ENCODE measurements around the gene KRTAP5-8. TPM values are rescaled to one million over a fixed set of nuclear protein-coding genes. Genes with fewer than 3 reads are reported as not detected.
A peak's percentile ranks its signal among the peaks of the same experiment; 100 is the strongest.
"Not testable (repeated sequence)": the region's sequence is repeated elsewhere in the genome, so short reads cannot be mapped to it uniquely, and the experiment has no call there.

KRTAP5-8 gene
- total RNA-seq, 2 donors from 2014 or later, result not detected

DNA sequence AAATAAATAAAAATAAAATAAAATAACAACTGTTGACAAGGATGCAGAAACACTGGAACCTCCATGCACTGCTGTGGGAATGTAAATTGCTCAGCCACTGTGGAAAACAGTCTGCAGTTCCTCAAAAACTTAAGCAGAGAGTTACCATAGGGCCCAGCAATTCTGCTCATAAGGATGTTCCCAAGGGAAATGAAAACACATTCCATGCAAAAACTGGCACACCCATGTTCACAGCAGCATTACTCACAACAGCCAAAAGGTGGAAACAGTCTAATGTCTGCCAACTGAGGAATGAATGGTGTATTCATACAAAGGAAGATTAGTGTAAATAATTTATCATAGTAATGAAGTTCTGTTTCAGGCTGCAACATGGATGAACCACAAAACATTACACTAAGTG is 24.3 kb downstream of the KRTAP5-8 start:
- H3K4me1 Mint-ChIP-seq (ENCODE audit: low read depth), result peaks cover 4% of the 10 kb centered on the region
- H3K4me3 Mint-ChIP-seq, result no peak overlapping the region
- DNase-seq, result no peak
- H3K9me3 Mint-ChIP-seq, result no peaks in the 10 kb centered on the region
- H3K27ac Mint-ChIP-seq, result no peak overlapping the region
- no peak for ATAC-seq (replicated peaks in 1 of 2)
- peaks cover 57% of the 10 kb centered on the region for H3K27me3 Mint-ChIP-seq (ENCODE audit: low read depth)
- H3K36me3 Mint-ChIP-seq (ENCODE audit: insufficient read depth in 2 of 2), result no peaks in the 10 kb centered on the region

DNA sequence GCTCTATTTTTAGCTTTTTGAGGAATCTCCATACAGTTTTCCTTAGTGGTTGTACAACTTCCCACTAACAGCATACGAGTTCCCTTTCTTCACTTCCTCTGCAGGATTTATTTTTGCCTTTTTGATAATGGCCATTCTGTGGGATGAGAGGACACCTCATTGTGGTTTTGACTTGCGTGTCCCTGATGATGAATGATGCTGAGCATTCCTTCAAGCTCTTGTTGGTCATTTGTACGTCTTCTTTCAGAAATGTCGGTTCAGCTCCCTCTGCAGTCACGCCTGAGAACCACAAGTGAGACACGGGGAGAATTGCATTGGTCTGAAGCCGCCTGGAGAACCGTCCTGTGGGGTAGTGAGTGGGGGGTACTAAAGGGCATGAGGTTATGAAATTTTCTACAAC is 25.6 kb downstream of the KRTAP5-8 start:
- peak; percentile 14 to 36 for DNase-seq
- Mint-ChIP-seq H3K27me3 (ENCODE audit: low read depth) (peaks cover 52% of the 10 kb centered on the region), H3K4me3 (no peak overlapping the region), H3K27ac (no peak overlapping the region), H3K4me1 (ENCODE audit: low read depth) (peaks cover 4% of the 10 kb centered on the region), H3K36me3 (ENCODE audit: insufficient read depth in 2 of 2) (no peaks in the 10 kb centered on the region), H3K9me3 (no peaks in the 10 kb centered on the region)
- peak in 1 of 2 donors; percentile 42 for ATAC-seq (replicated peaks in 1 of 2)

DNA sequence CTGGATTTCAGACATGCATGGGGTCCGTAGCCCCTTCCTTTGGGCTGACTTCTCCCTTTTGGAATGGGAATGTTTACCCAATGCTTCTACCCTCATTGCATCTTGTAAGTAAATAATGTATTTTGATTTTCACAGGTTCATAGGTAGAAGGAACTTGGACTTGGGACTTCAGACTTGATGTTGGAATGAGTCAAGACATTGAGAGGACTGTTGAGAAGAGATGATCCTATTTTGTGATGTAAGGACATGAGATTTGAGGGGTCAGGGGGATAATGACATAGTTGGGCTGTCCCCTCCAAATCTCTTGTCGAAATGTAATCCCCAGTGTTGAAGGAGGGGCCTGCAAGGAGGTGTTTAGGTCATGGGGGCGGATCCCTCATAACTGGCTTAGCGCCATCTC is 26.6 kb downstream of the KRTAP5-8 start:
- Mint-ChIP-seq H3K27ac (no peak overlapping the region), H3K4me1 (ENCODE audit: low read depth) (peaks cover 4% of the 10 kb centered on the region), H3K36me3 (ENCODE audit: insufficient read depth in 2 of 2) (no peaks in the 10 kb centered on the region), H3K9me3 (no peaks in the 10 kb centered on the region), H3K27me3 (ENCODE audit: low read depth) (peaks cover 50% of the 10 kb centered on the region), H3K4me3 (no peak overlapping the region)
- ATAC-seq (replicated peaks in 1 of 2) (no peak), DNase-seq (no peak)

- Mint-ChIP-seq H3K27me3 (ENCODE audit: low read depth) (peaks cover 50% of the 10 kb centered on the region), H3K4me3 (no peak within 1 kb of the TSS), H3K4me1 (ENCODE audit: low read depth) (peaks cover 4% of the 10 kb centered on the region), H3K27ac (no peak within 1 kb of the TSS), H3K36me3 (ENCODE audit: insufficient read depth in 2 of 2) (no peaks in the 10 kb centered on the region), H3K9me3 (no peaks in the 10 kb centered on the region)
- DNase-seq, result no peak
- ATAC-seq (replicated peaks in 1 of 2), result no peak
Observed at GRCh38 chr11:71565263-71565662, 27.4 kb downstream of the KRTAP5-8 start, which contains the start of gene KRTAP5-10. KRTAP5-10 (plus strand) TSS chr11:71565563; CDS start chr11:71565588, 25 bp downstream.

DNA sequence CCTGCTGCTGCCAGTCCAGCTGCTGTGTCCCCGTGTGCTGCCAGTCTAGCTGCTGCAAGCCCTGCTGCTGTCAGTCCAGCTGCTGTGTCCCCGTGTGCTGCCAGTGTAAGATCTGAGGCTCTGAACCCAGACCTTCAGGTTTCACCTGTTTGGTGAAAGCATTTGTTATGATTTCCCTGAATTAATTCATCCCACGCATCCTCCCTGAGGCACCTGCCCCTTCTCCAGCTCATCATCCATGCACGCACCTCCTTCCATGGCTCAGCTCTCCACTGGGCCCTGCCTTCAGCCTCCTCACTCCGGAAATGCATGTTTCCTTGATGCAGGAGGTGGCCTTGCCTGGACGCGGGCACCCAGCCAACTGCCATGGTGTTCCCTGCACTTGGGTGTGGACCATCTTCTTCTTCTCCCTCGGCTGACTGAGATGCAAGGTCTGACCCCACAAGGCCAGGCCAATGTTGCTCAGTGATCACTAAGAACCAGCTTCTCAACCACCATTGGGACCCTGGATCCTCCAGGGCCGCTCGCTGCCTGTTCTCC is 28.3 kb downstream of the KRTAP5-8 start:
- Mint-ChIP-seq H3K36me3 (ENCODE audit: insufficient read depth in 2 of 2) (no peaks in the 10 kb centered on the region), H3K27me3 (ENCODE audit: low read depth) (peaks cover 52% of the 10 kb centered on the region), H3K4me1 (ENCODE audit: low read depth) (peaks cover 4% of the 10 kb centered on the region), H3K9me3 (no peaks in the 10 kb centered on the region), H3K4me3 (no peak overlapping the region), H3K27ac (no peak overlapping the region)
- no peak for DNase-seq
- no peak for ATAC-seq (replicated peaks in 1 of 2)

- H3K4me1 Mint-ChIP-seq (ENCODE audit: low read depth); H3K36me3 Mint-ChIP-seq (ENCODE audit: insufficient read depth in 2 of 2); H3K9me3 Mint-ChIP-seq; H3K27ac Mint-ChIP-seq; DNase-seq; ATAC-seq (replicated peaks in 1 of 2); H3K4me3 Mint-ChIP-seq: not testable (repeated sequence)
- H3K27me3 Mint-ChIP-seq (ENCODE audit: low read depth), result peaks cover 46% of the 10 kb centered on the region
Observed at GRCh38 chr11:71566626-71567599, 29.1 kb downstream of the KRTAP5-8 start.

- peaks cover 46% of the 10 kb centered on the region for H3K27me3 Mint-ChIP-seq (ENCODE audit: low read depth)
- not testable (repeated sequence) for ATAC-seq (replicated peaks in 1 of 2); H3K4me3 Mint-ChIP-seq; H3K4me1 Mint-ChIP-seq (ENCODE audit: low read depth); H3K36me3 Mint-ChIP-seq (ENCODE audit: insufficient read depth in 2 of 2); H3K9me3 Mint-ChIP-seq; DNase-seq; H3K27ac Mint-ChIP-seq
Observed at GRCh38 chr11:71567633-71568032, 29.8 kb downstream of the KRTAP5-8 start.

- peaks cover 36% of the 10 kb centered on the region for H3K27me3 Mint-ChIP-seq (ENCODE audit: low read depth)
- no peaks in the 10 kb centered on the region for H3K9me3 Mint-ChIP-seq
- no peak for DNase-seq
- ATAC-seq (replicated peaks in 1 of 2), result no peak
- no peak overlapping the region for H3K27ac Mint-ChIP-seq
- H3K4me3 Mint-ChIP-seq, result no peak overlapping the region
- H3K36me3 Mint-ChIP-seq (ENCODE audit: insufficient read depth in 2 of 2), result no peaks in the 10 kb centered on the region
- no peaks in the 10 kb centered on the region for H3K4me1 Mint-ChIP-seq (ENCODE audit: low read depth)
Observed at GRCh38 chr11:71568704-71569349, 31.0 kb downstream of the KRTAP5-8 start.

GRCh38 chr11:71571101-71571850 is 33.5 kb downstream of the KRTAP5-8 start:
- H3K27me3 Mint-ChIP-seq (ENCODE audit: low read depth), result peaks cover 18% of the 10 kb centered on the region
- not testable (repeated sequence) for H3K27ac Mint-ChIP-seq; H3K4me1 Mint-ChIP-seq (ENCODE audit: low read depth); ATAC-seq (replicated peaks in 1 of 2); H3K9me3 Mint-ChIP-seq; H3K36me3 Mint-ChIP-seq (ENCODE audit: insufficient read depth in 2 of 2); DNase-seq; H3K4me3 Mint-ChIP-seq

GRCh38 chr11:71572811-71573210 is 35.0 kb downstream of the KRTAP5-8 start:
- Mint-ChIP-seq H3K27ac (no peak overlapping the region), H3K36me3 (ENCODE audit: insufficient read depth in 2 of 2) (no peaks in the 10 kb centered on the region), H3K4me1 (ENCODE audit: low read depth) (no peaks in the 10 kb centered on the region), H3K4me3 (no peak overlapping the region), H3K9me3 (no peaks in the 10 kb centered on the region), H3K27me3 (ENCODE audit: low read depth) (peaks cover 7% of the 10 kb centered on the region)
- DNase-seq (no peak), ATAC-seq (replicated peaks in 1 of 2) (no peak)

DNA sequence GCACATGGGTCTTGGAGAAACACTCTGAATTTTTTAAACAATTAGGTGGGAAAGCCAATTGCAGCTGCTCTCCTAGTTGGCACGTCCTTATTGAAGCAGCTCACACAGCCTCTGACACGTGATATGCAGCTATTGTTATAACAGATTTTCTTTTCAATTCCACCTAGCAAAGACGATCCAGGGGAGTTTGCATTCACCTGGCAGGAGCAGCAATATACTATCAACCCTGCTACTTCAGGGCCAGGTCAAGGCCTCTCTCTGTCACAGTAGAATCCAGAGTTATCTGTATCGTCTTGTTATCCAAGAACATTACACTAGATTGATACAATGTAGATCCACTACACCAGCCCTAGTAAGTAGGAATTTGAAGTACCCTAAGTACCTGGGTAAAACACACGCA is 36.6 kb downstream of the KRTAP5-8 start:
- Mint-ChIP-seq H3K9me3 (no peaks in the 10 kb centered on the region), H3K4me1 (ENCODE audit: low read depth) (no peaks in the 10 kb centered on the region), H3K27ac (no peak overlapping the region), H3K4me3 (no peak overlapping the region), H3K27me3 (ENCODE audit: low read depth) (peaks cover 7% of the 10 kb centered on the region), H3K36me3 (ENCODE audit: insufficient read depth in 2 of 2) (no peaks in the 10 kb centered on the region)
- ATAC-seq (replicated peaks in 1 of 2) (no peak), DNase-seq (no peak)

- Mint-ChIP-seq H3K4me3 (no peak overlapping the region), H3K36me3 (ENCODE audit: insufficient read depth in 2 of 2) (no peaks in the 10 kb centered on the region), H3K27ac (no peak overlapping the region), H3K4me1 (ENCODE audit: low read depth) (peaks cover 8% of the 10 kb centered on the region), H3K27me3 (ENCODE audit: low read depth) (peaks cover 11% of the 10 kb centered on the region), H3K9me3 (no peaks in the 10 kb centered on the region)
- DNase-seq (no peak), ATAC-seq (replicated peaks in 1 of 2) (no peak)
Observed at GRCh38 chr11:71575723-71576424, 38.0 kb downstream of the KRTAP5-8 start.
